ENCODE data around the gene CCNY.

Gene CCNY

GRCh38 chr10:35307297-35307696, 29.0 kb upstream of the CCNY start:
- TF ChIP-seq, protein P1, sequence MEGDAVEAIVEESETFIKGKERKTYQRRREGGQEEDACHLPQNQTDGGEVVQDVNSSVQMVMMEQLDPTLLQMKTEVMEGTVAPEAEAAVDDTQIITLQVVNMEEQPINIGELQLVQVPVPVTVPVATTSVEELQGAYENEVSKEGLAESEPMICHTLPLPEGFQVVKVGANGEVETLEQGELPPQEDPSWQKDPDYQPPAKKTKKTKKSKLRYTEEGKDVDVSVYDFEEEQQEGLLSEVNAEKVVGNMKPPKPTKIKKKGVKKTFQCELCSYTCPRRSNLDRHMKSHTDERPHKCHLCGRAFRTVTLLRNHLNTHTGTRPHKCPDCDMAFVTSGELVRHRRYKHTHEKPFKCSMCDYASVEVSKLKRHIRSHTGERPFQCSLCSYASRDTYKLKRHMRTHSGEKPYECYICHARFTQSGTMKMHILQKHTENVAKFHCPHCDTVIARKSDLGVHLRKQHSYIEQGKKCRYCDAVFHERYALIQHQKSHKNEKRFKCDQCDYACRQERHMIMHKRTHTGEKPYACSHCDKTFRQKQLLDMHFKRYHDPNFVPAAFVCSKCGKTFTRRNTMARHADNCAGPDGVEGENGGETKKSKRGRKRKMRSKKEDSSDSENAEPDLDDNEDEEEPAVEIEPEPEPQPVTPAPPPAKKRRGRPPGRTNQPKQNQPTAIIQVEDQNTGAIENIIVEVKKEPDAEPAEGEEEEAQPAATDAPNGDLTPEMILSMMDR (IDR thresholded peaks at IDR 0.05), result no peak

DNA sequence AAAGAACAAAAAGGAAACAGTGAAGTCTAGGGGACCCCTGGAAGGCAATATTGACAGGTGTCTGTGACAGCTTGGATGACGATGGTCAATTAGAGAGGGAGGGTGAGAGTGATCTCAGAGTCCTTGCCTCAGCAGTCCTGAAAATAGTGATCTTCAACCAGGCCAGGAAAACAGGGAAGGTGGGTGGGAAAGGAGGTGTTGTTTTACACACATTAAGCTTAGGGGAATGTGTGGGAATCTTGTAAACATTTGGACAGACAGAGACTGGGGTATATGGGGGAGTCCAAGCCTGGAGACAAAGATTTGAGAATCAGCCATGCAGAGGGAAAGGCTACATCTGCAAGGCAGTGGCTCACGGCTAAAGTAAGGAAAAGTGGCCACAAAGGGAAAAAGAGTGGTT, 27.5 kb upstream of the CCNY start:
- TF ChIP-seq, protein P1 (IDR thresholded peaks at IDR 0.05), result no peak

- TF ChIP-seq, protein P1 (IDR thresholded peaks at IDR 0.05), result no peak
Observed at GRCh38 chr10:35316218-35316967, 19.9 kb upstream of the CCNY start.

- TF ChIP-seq, protein P1 (IDR thresholded peaks at IDR 0.05), result no peak
Observed at GRCh38 chr10:35318551-35318950, 17.8 kb upstream of the CCNY start.

DNA sequence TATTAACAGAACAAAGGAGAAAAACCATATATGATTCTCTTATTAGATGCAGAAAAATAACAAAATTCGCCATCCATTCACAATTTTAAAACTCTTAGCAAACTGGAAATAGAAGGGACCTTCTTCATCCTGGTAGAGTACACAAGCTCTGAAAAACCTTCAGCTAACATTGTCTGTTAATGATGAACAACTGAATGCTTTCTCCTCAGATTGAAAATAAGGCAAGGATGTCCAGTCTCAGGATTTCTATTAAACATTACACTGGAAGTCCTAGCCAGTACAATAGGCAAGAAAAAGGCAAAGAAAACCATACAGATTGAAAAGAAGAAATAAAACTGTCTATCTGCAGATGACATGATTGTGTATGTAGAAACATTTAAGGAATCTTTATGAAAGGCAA, 16.0 kb upstream of the CCNY start:
- TF ChIP-seq, protein P1 (IDR thresholded peaks at IDR 0.05), result no peak

DNA sequence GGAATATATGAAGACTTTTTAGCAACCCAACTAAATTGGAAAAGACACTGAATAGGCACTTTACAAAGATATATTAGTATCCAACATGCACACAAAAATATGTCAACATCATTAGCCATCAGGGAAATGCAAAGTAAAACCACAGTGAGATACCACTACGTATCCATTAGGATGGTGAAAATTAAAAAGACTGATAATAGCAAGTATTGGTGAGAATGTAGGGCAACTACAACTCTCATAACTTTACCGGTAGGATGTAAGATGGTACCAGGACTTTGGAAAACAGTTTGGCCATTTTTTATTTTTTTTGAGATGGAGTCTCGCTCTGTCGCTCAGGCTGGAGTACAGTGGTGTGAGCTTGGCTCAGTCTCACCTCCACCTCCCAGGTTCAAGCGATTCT, 13.7 kb upstream of the CCNY start:
- TF ChIP-seq, protein P1 (IDR thresholded peaks at IDR 0.05), result no peak

DNA sequence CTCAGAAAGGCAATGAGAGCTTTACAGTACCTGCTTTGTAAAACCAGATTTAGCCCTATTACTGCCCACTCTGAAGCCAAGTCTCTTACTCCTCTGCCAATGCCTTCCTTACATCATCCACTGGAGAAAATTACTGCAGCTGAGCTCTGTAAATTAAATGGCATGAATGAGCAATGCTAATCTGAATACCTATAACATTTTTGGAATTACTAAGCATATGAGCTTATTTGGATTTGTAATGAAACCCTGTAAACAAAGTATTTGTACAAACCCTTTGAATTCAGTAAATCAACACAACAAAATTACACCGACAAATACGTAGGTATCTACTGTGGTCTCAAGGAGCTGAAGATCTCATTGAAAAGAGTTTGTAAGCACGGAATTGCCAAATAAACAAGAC, 12.1 kb upstream of the CCNY start:
- TF ChIP-seq, protein P1 (IDR thresholded peaks at IDR 0.05), result no peak

Measured in LNCAP (cell line).